Stimulated activated naive CD4-positive, alpha-beta T cell (primary cell): ENCODE data around the gene KCNQ1.

Experiments
- DNase-seq, 6 experiments: peaks; one replicate each; lab custom pipeline; 2025; lab: John Stamatoyannopoulos, UW

KCNQ1 gene

GRCh38 chr11:2581151-2581930 lies 136.5 kb downstream of the KCNQ1 start:
- no peak for DNase-seq

- DNase-seq: no peak
Measured at GRCh38 chr11:2581931-2582350, 137.1 kb downstream of the KCNQ1 start.

GRCh38 chr11:2582351-2582945 lies 137.6 kb downstream of the KCNQ1 start:
- no peak for DNase-seq

- no peak for DNase-seq
Measured at GRCh38 chr11:2582946-2583604, 138.3 kb downstream of the KCNQ1 start.

GRCh38 chr11:2583605-2583958 lies 138.8 kb downstream of the KCNQ1 start:
- no peak for DNase-seq

- no peak for DNase-seq
Measured at GRCh38 chr11:2584434-2584811, 139.6 kb downstream of the KCNQ1 start.

GRCh38 chr11:2584812-2585565 lies 140.2 kb downstream of the KCNQ1 start:
- no peak for DNase-seq

- no peak for DNase-seq
Measured at GRCh38 chr11:2585566-2586086, 140.8 kb downstream of the KCNQ1 start.

GRCh38 chr11:2586087-2586792 lies 141.4 kb downstream of the KCNQ1 start:
- no peak for DNase-seq

- no peak for DNase-seq
Measured at GRCh38 chr11:2586793-2587131, 142.0 kb downstream of the KCNQ1 start.

GRCh38 chr11:2587132-2587930 lies 142.5 kb downstream of the KCNQ1 start:
- no peak for DNase-seq

- no peak for DNase-seq
Measured at GRCh38 chr11:2587976-2588748, 143.4 kb downstream of the KCNQ1 start.

GRCh38 chr11:2588809-2589537 lies 144.2 kb downstream of the KCNQ1 start:
- no peak for DNase-seq

GRCh38 chr11:2589538-2589934 lies 144.7 kb downstream of the KCNQ1 start:
- no peak for DNase-seq

GRCh38 chr11:2590131-2590964 lies 145.5 kb downstream of the KCNQ1 start:
- no peak for DNase-seq

- DNase-seq: no peak
Measured at GRCh38 chr11:2590965-2591754, 146.4 kb downstream of the KCNQ1 start.

GRCh38 chr11:2591805-2592204 lies 147.0 kb downstream of the KCNQ1 start:
- no peak for DNase-seq
